Spleen (tissue), 11 donors: ENCODE results near the gene CCNJL. TPM values are rescaled to one million over a fixed set of nuclear protein-coding genes. Genes with fewer than 3 reads are reported as not detected.

Experiments used
- DNase-seq: peaks from one replicate; pipeline ENCODE4 v3.0.0-alpha.2; 2020
- H3K27ac ChIP-seq, 8 donors: fragments of 200-600 bp; sonication (generic) in 7 of 8; 1 replicate in 4 of 8; 2 replicates in 4 of 8; pipeline versions ENCODE4 v1.5.0 to v1.8.0; 2016 to 2021; ENCODE audit warnings: inconsistent platforms in 4 of 8, mild to moderate bottlenecking in 4 of 8, moderate library complexity in 1 of 8
- H3K27me3 ChIP-seq, 7 donors: fragments of 200-600 bp; sonication (generic) in 6 of 7; replicated peaks in 1 of 7; 1 replicate in 4 of 7; 2 replicates in 3 of 7; pipeline versions ENCODE4 v1.5.0 to v1.8.0; 2016 to 2021; ENCODE audit warnings: inconsistent platforms in 3 of 7, mild to moderate bottlenecking in 1 of 7
- H3K36me3 ChIP-seq, 6 donors: fragments of 200-600 bp; sonication (generic) in 5 of 6; 1 replicate in 4 of 6; 2 replicates in 2 of 6; pipeline versions ENCODE4 v1.5.0 to v1.8.0; 2016 to 2021; ENCODE audit warnings: inconsistent platforms in 2 of 6
- H3K4me1 ChIP-seq, 6 donors: fragments of 200-600 bp; sonication (generic) in 5 of 6; 1 replicate in 3 of 6; 2 replicates in 3 of 6; pipeline versions ENCODE4 v1.5.0 to v1.8.0; 2016 to 2021; ENCODE audit warnings: inconsistent platforms in 3 of 6
- H3K4me3 ChIP-seq, 8 donors: fragments of 200-600 bp; sonication (generic) in 7 of 8; 1 replicate in 4 of 8; 2 replicates in 4 of 8; pipeline versions ENCODE4 v1.5.0 to v1.8.0; 2016 to 2021; ENCODE audit warnings: inconsistent platforms in 4 of 8, mild to moderate bottlenecking in 4 of 8, moderate library complexity in 2 of 8
- H3K9me3 ChIP-seq, 8 donors: fragments of 200-600 bp; sonication (generic) in 7 of 8; 1 replicate in 4 of 8; 2 replicates in 4 of 8; pipeline versions ENCODE4 v1.5.0 to v1.8.0; 2016 to 2021; ENCODE audit warnings: inconsistent platforms in 4 of 8
- POLR2A ChIP-seq, 3 donors: fragments of 450-650 bp; IDR thresholded peaks; one replicate each; pipeline ENCODE4 v1.5.1; 2017; ENCODE audit warnings: antibody characterized with exemption in 3 of 3, mild to moderate bottlenecking in 1 of 3
- POLR2AphosphoS5 ChIP-seq, 3 donors: sonication (generic); formaldehyde crosslinking; IDR thresholded peaks; one replicate each; pipeline ENCODE4 v1.5.1; 2017; ENCODE audit warnings: antibody characterized with exemption in 3 of 3
- WGBS, 5 donors: extraction: QIAGEN DNeasy Blood & Tissue Kit in 3 of 5; methylation state at CpG; one replicate each; pipeline versions ENCODE4 v1.1.5 to v1.1.7; 2013 to 2018; 5-methylcytosine and 5-hydroxymethylcytosine counted together
- intact Hi-C: fragments of 100-400 bp; cut with DNase I; formaldehyde crosslinking; loops from one replicate; pipeline ENCODE4 v1.15.0; 2023; ENCODE audit warnings: low total_unique reads
- polyA plus RNA-seq, 3 donors: library from polyadenylated mRNA; stranded (reverse); fragments of 200-250 nt; gene quantifications; one replicate each; pipeline ENCODE4 v1.2.1, GENCODE V29; 2013
- total RNA-seq, 7 donors: library from RNA; depleted of rRNA in 3 of 7; stranded (reverse); fragments of >200 nt in 3 of 7; fragmentation: NEBNext Ultra II Directional in 4 of 7; extraction: Animal tissue kit (Norgen Biotek cat#: 25700) in 4 of 7; gene quantifications; one replicate each; pipeline versions ENCODE4 v1.1.0 to v1.2.1, GENCODE V29; 2016 to 2021
- TF ChIP-seq, protein P1 (sequence below), 11 experiments: fragments of 200-600 bp in 7 of 11; fragments of 450-650 bp in 4 of 11; sonication (generic) in 4 of 11; IDR thresholded peaks in 8 of 11; conservative IDR thresholded peaks in 3 of 11; 1 replicate in 7 of 11; 2 replicates in 4 of 11; pipeline versions ENCODE4 v1.4.0 to v1.8.0; 2016 to 2021; ENCODE audit warnings: antibody characterized with exemption in 11 of 11, inconsistent platforms in 4 of 11, mild to moderate bottlenecking in 1 of 11
- donor health status: healthy with polysubstance abuse.
- donor health status: DM: no; HTN: no; CAD: no; lungs with moderate emphysema.
- donor health status: DM: no; HTN: no; CAD: no.
- donor health status: Bipolar disorder and iron deficiency.
- donor health status: healthy.
- donor health status: DM: no; HTN: no; CAD: no.
- donor health status: DM: yes; HTN: yes; CAD: no.

CCNJL gene
- total and polyA plus RNA-seq, 10 donors: 1.3 to 24.9 (median 12.9) TPM

DNA sequence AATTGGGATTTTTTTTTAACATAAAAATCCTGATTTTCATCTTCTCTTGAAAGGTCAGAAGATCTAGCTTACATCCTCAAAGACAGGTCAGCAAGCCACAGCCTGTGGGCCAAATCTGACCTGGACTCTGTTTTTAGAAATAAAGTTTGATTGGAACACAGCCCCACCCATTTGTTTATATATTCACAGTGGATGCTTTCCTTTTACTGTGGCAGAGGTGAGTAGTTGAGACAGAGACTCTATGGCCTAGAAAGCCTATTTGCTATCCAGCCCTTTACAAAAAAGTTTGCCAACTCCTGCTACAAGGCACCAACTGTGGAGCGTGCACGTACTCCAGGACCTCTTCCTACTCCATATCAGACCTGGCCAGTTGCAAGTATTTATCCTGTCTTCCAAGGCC lies 13.4 kb upstream of the CCNJL start:
- H3K36me3 ChIP-seq: no peaks in the 10 kb centered on the region
- peaks cover 0 to 8% (median 0%) of the 10 kb centered on the region in 7 donors for H3K27me3 ChIP-seq
- WGBS, 5 donors: 69 to 84% (median 76%) methylated on average over 2 of the region's 2 CpGs
- TF ChIP-seq, protein P1, sequence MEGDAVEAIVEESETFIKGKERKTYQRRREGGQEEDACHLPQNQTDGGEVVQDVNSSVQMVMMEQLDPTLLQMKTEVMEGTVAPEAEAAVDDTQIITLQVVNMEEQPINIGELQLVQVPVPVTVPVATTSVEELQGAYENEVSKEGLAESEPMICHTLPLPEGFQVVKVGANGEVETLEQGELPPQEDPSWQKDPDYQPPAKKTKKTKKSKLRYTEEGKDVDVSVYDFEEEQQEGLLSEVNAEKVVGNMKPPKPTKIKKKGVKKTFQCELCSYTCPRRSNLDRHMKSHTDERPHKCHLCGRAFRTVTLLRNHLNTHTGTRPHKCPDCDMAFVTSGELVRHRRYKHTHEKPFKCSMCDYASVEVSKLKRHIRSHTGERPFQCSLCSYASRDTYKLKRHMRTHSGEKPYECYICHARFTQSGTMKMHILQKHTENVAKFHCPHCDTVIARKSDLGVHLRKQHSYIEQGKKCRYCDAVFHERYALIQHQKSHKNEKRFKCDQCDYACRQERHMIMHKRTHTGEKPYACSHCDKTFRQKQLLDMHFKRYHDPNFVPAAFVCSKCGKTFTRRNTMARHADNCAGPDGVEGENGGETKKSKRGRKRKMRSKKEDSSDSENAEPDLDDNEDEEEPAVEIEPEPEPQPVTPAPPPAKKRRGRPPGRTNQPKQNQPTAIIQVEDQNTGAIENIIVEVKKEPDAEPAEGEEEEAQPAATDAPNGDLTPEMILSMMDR (IDR thresholded peaks at IDR 0.05 in 8 of 11, conservative IDR thresholded peaks at IDR 0.05 in 3 of 11): no peak
- TF ChIP-seq POLR2AphosphoS5 (IDR thresholded peaks at IDR 0.05) (no peak), POLR2A (IDR thresholded peaks at IDR 0.05) (no peak)
- H3K4me1 ChIP-seq: no peaks in the 10 kb centered on the region
- H3K27ac ChIP-seq: no peak overlapping the region
- H3K4me3 ChIP-seq: no peak overlapping the region
- no peak for DNase-seq
- intact Hi-C loops: no loop called here
- no peaks in the 10 kb centered on the region for H3K9me3 ChIP-seq

DNA sequence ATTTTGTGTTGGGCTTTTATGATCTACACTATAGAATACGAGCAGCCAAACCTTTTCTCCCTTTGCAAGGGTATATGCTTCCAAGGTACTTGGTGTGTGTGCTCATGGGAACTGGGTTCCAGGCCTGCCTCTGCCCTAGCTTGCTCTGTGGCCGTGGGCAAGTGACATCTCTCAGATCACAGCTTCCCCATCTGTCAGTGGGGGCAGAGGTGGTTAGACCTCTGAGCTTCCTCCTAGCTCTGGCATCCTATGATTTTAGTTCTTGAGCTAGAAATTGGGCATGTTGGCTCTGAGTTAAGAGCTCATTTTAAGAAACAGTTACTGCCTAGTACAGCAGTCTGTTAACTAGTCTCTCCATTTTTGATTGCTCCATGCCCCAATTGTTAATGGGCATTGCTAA lies 12.5 kb upstream of the CCNJL start:
- TF ChIP-seq POLR2AphosphoS5 (IDR thresholded peaks at IDR 0.05): no peak
- TF ChIP-seq, protein P1 (IDR thresholded peaks at IDR 0.05 in 8 of 11, conservative IDR thresholded peaks at IDR 0.05 in 3 of 11): no peak
- no peak for TF ChIP-seq POLR2A (IDR thresholded peaks at IDR 0.05)
- Histone ChIP-seq H3K9me3 (no peaks in the 10 kb centered on the region), H3K4me3 (no peak overlapping the region), H3K27ac (no peak overlapping the region), H3K36me3 (no peaks in the 10 kb centered on the region), H3K4me1 (no peaks in the 10 kb centered on the region), H3K27me3 (peaks cover 0 to 8% (median 0%) of the 10 kb centered on the region in 7 donors)
- DNase-seq: no peak
- 43 to 71% (median 50%) methylated on average over 2 of the region's 2 CpGs for WGBS, 5 donors
- intact Hi-C loops: no loop called here

DNA sequence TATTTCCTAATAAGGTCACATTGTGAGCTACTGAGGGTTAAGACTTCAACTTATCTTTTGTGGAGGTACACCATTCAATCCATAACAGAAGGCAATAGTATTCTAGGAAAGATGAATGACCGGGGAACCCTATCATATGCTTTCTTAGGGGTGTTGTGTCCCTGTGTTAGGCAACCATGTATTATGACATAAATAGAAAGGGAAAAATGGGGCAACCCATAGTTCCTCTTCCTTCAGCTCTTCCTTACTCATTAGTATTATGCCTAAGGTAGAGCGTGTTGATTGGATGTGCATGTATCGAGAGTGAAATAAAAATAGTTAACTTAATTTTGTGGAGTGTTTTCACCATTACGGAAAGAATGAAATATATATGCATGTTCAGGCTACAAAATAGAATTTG lies 6.0 kb upstream of the CCNJL start:
- 52 to 91% (median 75%) methylated on average over 4 of the region's 4 CpGs for WGBS, 5 donors

DNA sequence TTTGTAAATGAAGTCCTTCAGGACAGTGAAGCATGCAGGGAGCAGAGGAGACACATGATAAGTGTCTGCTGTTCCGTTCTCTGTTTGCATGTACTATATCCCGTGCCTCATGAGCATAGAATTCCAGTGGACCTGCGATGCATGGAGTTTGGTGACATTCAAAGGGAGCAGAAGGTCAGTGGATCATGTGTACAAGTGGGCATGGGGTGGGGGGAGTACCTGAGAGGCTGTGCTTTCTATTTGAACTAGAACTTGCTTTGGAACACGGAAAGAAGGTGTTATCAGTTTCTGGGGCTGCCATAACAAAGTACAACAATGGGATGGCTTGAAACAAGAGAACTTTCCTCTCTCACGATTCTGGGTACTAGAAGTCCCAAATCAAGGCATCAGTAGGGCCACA lies 5.1 kb upstream of the CCNJL start:
- H3K27me3 ChIP-seq: peaks cover 0 to 29% (median 2%) of the 10 kb centered on the region in 7 donors
- H3K4me3 ChIP-seq: no peak overlapping the region
- H3K27ac ChIP-seq: peak overlapping the region in 2 of 8 donors; percentile 71 to 76
- H3K4me1 ChIP-seq: peaks cover 0 to 36% (median 12%) of the 10 kb centered on the region in 6 donors
- no peak for DNase-seq
- H3K36me3 ChIP-seq: no peaks in the 10 kb centered on the region
- TF ChIP-seq, protein P1 (IDR thresholded peaks at IDR 0.05 in 8 of 11, conservative IDR thresholded peaks at IDR 0.05 in 3 of 11): no peak
- TF ChIP-seq POLR2A (IDR thresholded peaks at IDR 0.05) (no peak), POLR2AphosphoS5 (IDR thresholded peaks at IDR 0.05) (no peak)
- H3K9me3 ChIP-seq: no peaks in the 10 kb centered on the region
- intact Hi-C loops: no loop called here
- 77 to 89% (median 88%) methylated on average over 5 of the region's 5 CpGs for WGBS, 5 donors

More for the DNA sequence above, 6.0 kb upstream of the CCNJL start:
- peaks cover 0 to 26% (median 6%) of the 10 kb centered on the region in 6 donors for H3K4me1 ChIP-seq
- H3K9me3 ChIP-seq: no peaks in the 10 kb centered on the region
- H3K27ac ChIP-seq: peak overlapping the region in 3 of 8 donors; percentile 28 to 76 (median 71)
- no peaks in the 10 kb centered on the region for H3K36me3 ChIP-seq
- intact Hi-C loops: no loop called here
- no peak for TF ChIP-seq POLR2A (IDR thresholded peaks at IDR 0.05)
- TF ChIP-seq, protein P1 (IDR thresholded peaks at IDR 0.05 in 8 of 11, conservative IDR thresholded peaks at IDR 0.05 in 3 of 11): no peak
- TF ChIP-seq POLR2AphosphoS5 (IDR thresholded peaks at IDR 0.05): no peak
- no peak for DNase-seq
- no peak overlapping the region for H3K4me3 ChIP-seq
- peaks cover 0 to 19% (median 0%) of the 10 kb centered on the region in 7 donors for H3K27me3 ChIP-seq
